SK-N-DZ (cell line): ENCODE results near the gene HDAC4.

Source experiments
- DNase-seq: peaks from one replicate; pipeline ENCODE4 v3.0.0-alpha.2; 2015; ENCODE audit warnings: low spot score

HDAC4 gene

DNA sequence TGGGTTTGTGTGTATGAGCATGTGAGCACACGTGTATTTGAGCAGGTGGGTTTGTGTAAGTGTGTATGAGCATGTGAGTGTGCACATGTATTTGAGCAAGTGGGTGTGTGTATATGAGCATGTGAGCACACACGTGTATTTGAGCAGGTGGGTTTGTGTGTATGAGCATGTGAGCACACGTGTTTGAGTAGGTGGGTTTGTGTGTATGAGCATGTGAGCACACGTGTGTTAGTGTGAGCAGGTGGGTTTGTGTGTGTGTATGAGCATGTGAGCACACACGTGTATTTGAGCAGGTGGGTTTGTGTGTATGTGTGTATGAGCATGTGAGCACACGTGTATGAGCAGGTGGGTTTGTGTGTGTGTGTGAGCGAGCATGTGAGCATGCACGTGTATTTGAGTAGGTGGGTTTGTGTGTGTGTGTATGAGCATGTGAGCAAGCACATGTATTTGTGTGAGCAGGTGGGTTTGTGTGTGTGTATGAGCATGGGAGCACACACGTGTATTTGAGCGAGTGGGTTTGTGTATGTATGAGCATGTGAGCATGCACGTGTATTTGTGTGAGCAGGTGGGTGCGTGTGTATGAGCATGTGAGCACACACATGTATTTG, 383.2 kb downstream of the HDAC4 start:
- DNase-seq = no peak

DNA sequence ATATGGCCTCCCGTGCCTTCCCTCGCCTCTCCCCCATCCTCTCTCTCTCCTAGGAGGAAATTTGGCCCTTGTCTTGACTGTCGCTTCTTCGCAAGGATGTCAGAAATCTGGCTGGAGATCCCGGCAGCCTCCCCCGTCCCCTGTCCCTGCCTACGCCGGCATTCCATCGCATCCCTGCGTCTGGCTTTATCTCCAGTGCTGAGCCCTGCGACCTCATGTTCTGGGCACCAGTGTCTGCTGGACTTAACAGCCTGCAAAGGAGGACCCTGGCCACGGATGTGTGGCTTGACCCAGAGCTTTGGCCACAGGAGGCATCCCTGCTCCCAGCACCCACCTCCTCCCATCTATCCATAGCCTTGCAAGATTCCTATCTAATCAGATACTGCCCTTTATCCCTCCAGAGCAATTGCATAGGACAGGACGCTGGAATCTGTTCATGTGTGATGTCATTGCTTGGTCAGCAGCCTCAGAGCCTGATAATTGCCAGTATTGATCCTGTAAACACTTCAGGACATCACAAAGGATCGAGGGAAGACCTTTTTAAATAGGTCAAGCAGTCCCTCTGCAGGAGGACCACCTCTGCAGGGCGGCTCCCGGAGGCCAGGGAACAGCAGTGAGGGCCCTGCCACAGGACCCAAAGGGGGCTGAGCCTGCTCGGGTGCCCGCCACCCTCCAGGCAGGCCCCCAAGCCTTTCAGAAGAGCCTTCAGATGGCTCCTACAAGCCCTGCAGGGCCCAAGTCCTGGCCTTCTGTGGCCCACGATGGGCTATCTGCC, 384.7 kb downstream of the HDAC4 start:
- DNase-seq = no peak

DNA sequence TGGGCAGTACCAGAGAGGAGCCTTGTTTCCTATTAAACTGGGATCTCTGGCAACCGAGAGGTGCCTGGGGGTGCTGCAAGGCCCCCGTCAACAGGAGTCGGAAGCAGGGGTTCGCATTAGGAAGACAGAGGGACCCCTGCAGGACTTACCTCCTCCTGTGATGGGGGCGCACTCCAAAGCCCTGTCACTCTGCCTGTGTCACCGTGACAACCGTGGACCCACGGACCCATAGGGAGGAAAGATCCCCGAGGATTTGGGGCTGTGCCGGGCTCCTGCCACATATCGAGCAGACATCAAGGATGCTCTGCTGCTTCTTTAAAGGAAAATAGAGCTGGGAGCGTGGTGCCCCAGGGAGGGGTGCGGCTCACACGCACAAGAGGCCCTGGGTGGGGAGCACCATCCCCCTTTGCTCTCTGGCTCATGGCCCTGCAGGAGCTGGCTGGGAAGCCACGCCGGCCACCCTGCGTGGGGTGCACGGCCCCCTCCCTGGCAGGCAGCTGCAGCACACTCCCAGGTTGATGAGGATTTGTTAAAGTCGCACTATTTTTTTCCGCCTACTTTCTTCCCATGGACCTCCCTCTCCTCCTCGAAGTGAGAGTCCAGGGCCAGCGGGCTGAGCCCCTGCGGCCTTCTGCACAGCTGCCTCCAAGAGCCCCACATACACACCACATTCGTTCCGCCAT, 385.5 kb downstream of the HDAC4 start:
- DNase-seq = no peak

DNA sequence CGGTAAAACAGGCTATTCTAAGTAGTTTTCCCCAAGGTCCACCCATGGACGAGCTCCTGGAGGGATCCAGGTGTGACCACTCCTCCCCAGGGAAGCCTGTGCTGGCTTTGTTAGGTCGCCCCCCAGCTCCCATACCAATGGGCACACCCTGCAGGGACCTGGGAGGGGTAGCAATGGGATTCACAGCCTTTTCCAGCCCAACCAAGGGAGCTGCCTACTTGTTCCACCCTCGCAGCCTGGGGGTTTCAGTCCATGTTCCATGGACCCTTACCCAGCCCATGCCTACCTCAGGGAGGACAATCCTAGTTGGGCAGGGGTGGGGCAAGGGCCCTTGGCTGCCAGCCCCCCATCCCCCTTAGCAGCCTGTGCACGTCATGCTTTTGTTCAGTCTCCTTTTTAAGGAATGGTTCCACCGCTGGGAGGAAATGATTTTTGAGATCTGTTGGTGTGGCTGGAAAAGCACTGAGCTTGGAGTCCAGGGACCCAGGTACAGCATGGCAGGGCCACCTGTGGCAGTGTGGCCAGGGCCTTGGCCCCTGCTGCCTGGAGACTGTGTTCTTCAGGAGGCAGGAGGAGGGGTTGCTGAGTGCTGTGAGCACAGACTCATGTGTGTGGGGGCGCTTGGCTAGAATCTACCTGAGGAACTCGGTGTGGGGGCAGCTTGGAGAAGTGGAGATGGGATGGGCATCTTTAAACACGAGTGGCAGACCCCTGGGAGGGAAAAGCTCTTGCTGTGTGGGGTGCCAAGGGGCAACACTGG, 386.2 kb downstream of the HDAC4 start:
- no peak for DNase-seq

DNA sequence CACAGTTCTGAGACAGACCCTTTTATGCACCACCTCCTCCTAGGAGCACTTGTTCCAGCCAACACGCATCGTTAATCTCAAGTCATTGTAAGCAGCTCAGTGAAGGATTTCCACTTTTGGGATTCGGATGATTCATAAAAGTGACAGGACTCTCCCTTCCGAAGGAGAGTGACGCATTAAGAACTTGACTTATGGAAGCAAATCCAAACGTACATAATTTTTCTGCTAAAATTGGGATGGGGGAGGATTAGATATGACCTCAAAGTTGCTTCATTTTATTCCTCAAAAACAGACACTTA, 387.2 kb downstream of the HDAC4 start:
- DNase-seq = no peak

DNA sequence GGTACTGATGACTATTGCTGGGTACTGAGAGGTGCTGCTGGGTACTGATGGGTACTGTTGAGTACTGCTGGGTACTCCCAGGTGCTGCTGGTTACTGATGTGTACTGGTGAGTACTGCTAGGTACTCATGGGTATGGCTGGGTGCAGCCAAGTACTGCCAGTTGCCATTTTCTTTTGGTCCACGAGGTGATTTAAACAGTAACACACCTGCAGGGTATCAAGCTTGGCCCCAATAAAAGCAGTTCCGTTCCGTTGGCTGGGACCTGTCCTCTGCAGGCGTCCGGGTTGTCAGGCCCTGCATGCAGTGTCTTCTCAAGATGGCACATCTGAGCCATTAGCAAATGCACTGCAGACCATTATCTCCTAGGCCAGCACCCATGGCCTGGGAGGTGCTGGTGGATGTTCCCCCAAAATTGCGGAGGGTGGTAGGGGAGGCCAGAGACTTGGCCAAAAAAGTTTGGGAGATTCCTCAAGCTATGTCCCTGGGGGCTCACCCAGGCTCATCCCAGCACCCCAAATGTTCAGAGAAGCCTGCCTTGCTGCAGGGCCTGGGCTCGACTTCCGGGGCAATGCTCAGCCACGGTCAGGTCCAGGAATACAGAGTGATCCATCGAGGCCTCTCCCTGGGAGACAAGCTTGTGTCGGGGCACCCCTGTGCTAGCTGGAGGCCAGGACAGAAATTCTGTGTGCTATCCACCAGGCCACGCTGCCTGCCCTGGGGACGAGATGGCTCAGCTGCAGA, 387.7 kb downstream of the HDAC4 start:
- no peak for DNase-seq

DNA sequence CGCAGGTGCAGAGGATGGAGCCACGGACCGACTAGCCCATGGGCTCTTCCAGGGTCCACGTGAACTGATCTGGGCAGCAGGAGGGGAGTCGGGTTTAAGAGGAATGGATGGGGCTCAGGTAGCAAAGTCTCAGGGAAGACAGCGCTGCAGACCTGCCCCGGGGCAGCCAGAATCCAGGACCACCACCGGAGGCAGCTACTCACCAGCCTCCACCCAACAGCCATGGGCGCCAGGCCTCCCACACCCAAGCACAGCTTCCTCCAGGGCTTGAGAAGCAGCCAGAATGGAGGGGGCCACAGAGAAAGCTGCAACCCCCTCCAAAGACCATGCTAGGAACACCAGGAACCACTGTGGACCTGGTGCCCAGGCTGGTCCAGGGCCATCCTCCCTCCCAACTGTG, 388.6 kb downstream of the HDAC4 start:
- no peak for DNase-seq

DNA sequence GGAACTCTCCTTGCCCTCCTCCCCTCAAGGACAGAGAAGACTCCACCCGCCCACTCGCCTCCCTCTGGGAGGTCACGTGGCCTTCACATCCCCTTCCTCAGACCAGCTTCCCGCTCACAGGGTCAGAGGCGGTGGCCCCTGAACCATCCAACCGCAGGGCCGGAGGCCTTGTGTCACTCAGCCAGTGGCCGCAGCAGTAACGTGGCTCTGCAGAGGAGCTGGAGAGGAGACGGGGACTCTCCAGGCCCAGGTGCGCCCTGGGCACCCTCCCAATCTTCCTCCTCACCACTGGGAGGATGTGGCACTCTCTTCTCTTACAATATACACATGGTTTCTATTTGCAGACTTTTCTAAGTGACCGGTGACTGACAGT, 391.2 kb downstream of the HDAC4 start:
- no peak for DNase-seq

DNA sequence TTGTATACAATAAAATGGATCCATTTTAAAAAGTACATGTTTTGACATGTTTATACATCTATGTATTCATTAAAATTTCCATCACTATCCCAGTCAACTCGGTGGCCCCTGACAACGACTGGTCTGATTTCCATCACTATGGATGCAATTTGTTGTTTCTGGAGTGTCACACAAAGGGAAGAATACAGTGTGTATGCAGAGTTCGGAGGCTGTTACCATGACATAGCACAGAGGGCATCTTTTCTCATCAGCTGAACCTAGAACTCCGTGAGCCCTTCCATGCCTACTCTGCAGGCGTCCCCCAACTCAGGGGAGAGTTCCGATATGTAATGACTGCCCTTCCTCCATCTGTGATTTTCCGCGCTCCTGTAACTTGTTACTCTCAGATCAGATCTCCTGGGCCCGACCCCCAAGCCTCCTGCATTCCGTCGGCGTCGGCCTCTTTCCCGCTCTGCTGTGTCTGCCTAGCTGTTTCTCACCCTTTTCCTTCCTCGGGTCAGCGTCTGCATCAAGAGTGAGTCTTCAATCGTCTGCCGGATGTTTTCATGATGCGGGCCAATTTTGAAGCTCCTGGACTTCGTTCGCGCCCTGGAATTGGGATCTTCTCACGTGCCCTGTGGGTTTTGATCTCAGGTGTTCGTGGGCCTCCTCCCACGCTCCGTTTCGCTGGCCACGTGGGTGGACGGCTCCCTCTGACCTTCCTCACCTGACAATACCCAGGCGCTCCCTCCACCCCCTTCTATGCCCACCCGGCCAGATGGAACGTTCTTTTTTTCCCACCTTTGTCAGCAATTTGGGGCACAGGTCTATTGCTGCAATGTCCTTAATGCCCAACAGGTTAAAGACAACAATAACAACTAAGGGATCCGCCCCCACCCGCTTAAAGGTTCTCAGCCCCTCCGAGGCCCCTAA, 391.9 kb downstream of the HDAC4 start:
- no peak for DNase-seq

DNA sequence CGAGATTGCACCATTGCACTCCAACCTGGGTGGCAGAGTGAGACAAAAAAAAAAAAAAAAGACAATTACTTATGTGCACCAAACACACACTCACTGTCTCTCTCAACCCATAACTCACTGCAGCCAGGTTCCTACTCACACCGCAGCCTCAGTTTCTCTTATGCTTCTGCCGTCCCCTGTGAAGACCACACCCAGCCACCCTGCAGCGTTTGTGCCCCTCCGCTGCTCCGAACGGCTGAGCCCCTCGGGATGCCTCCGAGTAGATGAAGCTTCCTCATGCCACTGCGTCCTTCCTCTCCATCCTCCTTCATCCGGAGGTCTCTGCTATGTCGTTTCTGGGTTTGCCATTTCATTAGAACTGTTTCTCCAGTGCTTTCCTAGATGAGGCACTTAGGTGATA, 392.8 kb downstream of the HDAC4 start:
- DNase-seq = no peak

DNA sequence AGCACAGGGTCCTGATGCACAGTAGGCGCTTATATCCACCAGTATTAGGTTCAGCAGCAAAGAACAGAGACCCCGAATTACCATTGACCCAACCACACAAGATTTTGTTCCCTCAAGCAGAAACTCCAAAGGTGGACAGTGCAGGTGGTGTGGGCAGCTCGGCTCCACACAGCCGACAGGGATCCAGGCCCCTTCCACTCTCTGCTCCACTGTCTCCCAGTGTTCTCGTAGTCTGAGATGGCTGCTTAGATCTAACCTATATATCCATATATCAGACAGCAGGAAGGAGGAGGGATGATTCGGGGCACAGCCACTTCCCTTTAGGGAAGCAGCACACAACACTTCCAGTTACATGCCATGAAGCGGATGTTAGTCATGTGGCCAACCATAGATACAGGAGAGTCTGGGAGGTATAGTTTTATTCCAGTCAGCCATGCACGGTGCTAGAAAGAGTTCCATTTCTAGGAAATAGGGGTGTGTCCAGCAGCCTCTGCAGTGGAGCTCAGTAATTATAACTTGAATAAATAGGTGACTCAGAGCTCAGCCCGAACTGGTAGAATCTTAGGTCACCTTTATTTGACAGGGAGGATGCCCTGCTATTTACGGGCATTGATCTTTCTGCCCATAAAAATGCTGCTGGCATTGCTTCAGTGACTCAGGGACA, 394.1 kb downstream of the HDAC4 start:
- no peak for DNase-seq

DNA sequence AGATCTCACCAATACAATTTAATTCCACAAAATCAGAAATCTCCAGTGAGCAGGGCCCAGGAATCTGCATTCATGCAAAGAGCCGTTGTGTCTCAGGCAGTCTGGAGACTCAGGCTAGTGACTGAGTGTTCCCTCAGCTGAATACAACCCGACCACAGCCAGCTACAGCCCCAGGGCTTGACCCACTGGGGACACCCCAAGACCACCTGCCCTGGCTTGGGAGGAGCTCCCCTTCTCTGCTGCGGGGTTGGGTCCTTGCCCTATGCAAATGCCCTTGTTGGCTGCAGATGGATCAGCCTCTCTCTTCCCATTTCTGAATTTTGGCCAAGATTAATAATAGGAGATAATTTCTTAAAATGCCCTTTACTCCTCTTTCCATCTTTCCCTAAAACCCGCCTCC, 395.2 kb downstream of the HDAC4 start:
- DNase-seq = no peak

DNA sequence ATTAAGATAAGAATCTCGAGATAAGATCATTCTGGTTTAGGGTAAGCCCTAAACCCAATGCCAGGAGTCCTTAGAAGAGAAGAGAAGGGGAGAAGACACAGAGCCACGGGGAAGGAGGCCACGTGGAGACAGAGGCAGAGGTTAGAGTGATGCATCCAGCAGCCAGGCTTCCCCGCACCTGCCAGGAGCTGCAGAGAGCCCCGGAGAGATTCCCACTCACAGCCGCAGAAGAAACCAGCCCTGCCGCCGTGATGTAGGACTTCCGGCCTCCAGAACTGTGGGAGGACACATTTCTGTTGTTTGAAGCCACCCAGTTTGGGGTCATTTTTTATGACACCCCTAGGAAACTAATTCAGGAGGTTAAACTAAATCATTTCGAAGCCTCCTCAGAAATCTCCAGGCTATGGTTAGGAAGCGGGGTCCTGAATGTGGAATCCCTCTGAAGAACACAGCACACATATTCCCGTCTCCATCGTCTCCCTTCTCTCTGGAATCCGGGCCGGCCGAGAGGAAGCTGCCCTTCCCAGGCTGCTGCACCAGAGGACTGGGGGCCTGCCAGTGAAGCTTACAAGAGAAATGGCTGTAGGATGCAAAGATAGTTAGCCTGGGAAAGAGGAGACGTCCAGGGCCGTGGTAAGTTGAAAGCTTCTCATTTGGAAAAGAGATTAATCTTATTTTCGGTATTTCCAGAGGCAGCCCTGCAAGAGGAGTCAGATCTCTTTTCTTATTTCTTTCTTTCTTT, 396.4 kb downstream of the HDAC4 start:
- no peak for DNase-seq

DNA sequence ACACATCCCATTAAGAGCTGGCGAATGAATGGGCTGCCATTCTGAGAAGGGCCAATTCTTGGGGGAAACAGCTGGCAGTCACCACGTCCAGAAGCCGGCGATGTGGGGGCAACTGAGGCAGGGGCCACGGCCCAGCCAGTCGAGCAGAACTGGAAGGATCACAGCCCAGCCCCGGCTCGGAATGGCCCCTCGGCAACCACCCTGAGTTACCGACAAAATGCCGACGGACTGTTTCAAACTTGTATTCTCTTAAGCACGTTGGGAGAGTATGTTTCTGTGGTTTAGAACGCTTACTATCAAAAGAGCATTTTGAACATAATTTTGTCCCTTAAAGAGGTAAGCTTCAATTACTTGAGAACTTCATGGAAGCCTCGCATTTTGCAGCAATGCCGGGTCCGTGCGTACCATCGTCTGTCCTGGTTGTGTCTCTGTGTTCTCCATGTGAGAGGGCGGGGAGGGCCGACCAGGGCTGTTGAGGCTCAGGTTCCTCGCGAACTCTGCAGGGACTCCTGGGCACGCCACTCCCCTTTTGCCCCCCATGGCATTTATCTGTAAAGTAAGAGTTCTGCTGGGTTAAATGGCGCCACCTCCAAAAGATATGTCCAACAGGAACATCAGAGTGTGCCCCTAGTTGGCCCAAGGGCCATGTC, 397.1 kb downstream of the HDAC4 start:
- DNase-seq = no peak

DNA sequence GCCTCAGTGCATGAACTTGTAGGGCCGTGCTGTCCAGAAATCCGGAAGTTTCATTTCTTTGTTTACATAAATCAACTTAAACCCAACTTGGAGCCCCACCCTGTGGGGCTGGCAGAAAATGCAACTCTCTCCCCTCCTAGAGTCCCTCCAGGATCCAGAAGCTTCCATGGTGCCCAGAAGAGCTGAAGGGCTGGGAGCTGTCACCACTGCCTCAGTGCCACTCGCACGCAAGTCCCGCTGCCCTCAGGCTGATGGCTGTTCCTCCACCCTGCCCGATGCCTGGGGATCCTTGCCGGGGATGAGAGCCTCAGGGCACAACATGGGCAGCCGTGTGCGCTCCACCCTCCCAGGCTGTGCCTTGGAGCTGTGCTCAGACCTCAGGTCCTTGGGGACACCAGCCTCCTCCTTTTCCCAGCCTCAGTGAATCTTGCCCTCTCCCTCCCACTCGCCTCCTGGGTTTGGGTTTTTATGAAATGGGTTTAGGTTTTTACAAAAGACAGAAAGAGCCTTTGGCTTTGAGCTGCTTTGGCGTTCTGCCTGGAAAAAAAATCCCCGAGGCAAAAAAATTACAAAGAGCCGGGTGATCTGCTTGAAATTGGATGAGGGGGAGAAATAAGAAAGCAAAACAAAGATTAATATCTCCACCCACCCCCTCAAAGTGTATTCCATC, 397.7 kb downstream of the HDAC4 start:
- DNase-seq = no peak

DNA sequence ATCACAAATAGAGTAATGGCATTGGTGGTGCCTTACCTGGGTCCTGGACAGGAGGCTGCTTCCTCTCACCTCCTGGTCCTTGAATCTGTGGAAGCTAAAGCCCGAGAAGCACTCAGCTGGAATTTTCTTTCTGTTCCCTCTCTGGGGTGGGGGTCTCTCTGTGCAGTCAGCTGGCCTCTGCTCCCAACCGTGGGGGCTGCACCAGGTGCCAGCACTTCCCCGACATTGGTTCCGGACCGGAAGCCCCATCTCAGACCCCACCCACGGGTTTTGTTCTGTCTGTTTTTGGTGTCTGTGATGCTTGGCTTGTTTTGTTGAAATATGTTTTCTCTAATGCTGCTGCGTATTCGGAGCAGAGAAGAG, 398.2 kb downstream of the HDAC4 start:
- no peak for DNase-seq

DNA sequence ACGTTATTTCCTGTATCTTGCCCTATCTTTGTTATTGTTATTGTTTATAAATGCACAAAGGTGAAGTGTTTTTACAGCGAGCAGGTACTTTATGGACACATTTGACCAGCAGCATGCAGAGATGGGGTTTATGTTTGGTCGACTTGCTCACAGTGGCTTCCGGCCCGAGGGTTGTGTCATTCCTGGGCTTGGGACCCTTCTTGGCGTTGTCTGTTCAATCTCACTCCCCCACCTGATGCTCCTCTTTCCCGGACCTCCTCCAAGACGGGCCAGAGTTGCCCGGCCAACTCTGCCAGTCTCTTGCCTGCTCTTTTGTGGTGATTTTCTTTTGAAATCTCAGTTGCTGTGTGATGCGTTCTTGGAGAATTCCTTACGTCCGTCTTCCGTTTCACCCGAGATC, 399.0 kb downstream of the HDAC4 start:
- DNase-seq = no peak

DNA sequence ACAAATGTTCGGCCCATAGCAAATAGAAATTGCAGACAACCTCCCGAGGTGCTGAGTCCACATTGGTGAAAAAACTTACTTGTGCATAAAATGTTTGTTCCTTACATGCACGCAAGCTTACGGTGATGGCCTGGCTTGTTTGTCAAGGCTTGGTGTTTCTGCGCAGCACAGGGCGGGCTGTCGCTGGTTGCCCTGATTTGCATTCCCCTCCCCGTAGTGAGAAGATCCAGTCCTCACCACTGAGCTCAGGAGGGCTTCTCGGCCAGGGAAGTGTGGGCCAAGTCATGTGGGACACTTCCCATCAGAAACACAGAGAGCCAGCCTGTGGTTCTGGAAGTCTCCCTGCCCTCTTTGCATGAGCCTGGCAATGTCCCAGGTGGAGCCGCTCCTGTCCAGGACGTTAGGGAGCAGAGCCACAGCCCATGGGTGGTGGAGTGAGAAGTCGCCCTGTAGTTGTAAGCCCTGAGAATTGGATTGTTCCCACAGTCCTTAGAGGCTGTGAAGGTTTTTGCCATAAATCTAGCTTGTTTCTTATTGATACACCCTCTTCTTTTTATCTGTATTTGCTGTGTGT, 400.2 kb downstream of the HDAC4 start:
- no peak for DNase-seq
